Measurements from ENCODE around the gene GTF3C6. TPM values are rescaled to one million over a fixed set of nuclear protein-coding genes. Genes with fewer than 3 reads are reported as not detected.
"Not testable (repeated sequence)": the region's sequence is repeated elsewhere in the genome, so short reads cannot be mapped to it uniquely, and the experiment has no call there.

GTF3C6 gene
- total RNA-seq, 4 donors from 2014 or later, result 15.7 to 31.4 (median 25.8) TPM

DNA sequence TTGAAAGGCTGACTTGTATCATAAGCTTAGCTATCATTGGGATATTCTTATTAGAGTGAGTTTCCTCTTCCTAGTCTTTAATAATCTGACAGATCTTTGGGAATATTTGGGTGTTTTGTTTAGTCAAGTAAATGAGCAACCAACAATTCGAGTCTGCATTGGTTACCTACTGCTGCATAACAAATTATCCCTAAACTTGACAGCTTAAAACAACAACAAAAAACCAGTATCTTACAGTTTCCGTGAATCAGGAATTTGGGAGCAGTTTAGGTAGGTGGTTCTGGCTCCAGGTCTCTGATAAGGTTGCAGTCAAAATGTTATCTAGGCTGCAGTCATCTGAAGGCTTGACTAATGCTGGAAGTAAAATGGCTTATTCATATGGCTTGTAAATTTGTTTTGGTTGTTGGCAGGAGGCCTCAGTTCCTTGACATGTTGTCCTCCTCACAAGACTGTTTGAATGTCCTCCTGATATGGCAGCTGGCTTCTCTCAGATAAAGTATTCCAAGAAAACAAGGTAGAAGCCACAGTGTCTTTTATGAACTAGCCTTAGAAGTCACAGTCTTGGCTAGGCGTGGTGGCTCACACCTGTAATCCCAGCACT is 7.2 kb downstream of the GTF3C6 start:
- no peak overlapping the region for H3K27ac ChIP-seq
- H3K4me3 ChIP-seq, result no peak overlapping the region
- TF ChIP-seq, protein P1, sequence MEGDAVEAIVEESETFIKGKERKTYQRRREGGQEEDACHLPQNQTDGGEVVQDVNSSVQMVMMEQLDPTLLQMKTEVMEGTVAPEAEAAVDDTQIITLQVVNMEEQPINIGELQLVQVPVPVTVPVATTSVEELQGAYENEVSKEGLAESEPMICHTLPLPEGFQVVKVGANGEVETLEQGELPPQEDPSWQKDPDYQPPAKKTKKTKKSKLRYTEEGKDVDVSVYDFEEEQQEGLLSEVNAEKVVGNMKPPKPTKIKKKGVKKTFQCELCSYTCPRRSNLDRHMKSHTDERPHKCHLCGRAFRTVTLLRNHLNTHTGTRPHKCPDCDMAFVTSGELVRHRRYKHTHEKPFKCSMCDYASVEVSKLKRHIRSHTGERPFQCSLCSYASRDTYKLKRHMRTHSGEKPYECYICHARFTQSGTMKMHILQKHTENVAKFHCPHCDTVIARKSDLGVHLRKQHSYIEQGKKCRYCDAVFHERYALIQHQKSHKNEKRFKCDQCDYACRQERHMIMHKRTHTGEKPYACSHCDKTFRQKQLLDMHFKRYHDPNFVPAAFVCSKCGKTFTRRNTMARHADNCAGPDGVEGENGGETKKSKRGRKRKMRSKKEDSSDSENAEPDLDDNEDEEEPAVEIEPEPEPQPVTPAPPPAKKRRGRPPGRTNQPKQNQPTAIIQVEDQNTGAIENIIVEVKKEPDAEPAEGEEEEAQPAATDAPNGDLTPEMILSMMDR (IDR thresholded peaks at IDR 0.05), result no peak
- TF ChIP-seq POLR2A (IDR thresholded peaks at IDR 0.05), result no peak
- H3K4me1 ChIP-seq, result no peaks in the 10 kb centered on the region
- H3K27me3 ChIP-seq, result no peaks in the 10 kb centered on the region
- peaks cover 0 to 65% (median 0%) of the 10 kb centered on the region in 3 donors for H3K36me3 ChIP-seq
- H3K9me3 ChIP-seq, result no peaks in the 10 kb centered on the region
- DNase-seq, result no peak

DNA sequence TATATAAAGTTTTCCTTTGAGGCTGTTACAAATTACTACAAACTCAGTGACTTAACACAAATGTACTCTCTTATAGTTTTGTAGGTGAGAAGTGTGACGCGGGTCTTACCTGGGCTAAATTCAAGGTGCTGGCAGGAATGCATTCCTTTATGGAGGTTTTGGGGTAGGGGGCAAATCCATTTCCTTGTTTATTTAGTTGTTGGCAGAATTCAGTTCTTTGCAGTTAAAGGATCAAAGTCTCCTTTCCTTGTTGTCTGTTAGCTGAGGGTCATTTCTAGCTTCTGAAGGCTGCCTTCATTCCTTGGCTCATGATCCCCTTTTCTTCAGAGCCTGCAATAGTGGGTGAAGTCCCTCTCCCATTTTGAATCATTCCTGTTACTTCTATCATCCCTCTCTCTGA is 10.2 kb downstream of the GTF3C6 start:
- peaks cover 0 to 35% (median 0%) of the 10 kb centered on the region in 3 donors for H3K36me3 ChIP-seq

DNA sequence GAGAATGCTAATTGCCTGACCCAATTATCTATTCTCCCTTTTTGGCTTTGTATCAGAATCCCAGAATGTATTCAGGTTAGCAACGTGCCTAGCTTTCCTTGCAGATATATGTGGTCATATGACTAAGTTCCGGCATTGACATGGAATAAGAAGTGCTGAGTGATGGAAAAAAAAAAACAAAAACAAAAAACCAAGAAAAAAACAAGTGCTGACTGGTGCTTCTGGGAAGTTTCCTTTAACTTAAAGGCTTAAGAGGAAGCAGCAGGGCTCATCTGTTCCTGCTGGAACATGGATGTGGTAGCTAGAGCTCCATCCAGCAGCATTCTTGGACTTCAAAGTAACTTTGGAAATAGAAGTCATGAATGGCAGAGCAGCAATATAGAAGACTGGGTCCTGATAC is 13.0 kb downstream of the GTF3C6 start:
- peaks cover 0 to 16% (median 0%) of the 10 kb centered on the region in 3 donors for H3K36me3 ChIP-seq
- H3K27ac ChIP-seq, result no peak overlapping the region
- no peaks in the 10 kb centered on the region for H3K4me1 ChIP-seq
- no peak for TF ChIP-seq POLR2A (IDR thresholded peaks at IDR 0.05)
- TF ChIP-seq, protein P1 (IDR thresholded peaks at IDR 0.05), result no peak
- H3K4me3 ChIP-seq, result no peak overlapping the region
- no peak for DNase-seq
- H3K27me3 ChIP-seq, result no peaks in the 10 kb centered on the region
- no peaks in the 10 kb centered on the region for H3K9me3 ChIP-seq

More for the DNA sequence above, 10.2 kb downstream of the GTF3C6 start:
- not testable (repeated sequence) for H3K4me3 ChIP-seq, DNase-seq, H3K9me3 ChIP-seq, H3K27ac ChIP-seq, H3K4me1 ChIP-seq, H3K27me3 ChIP-seq

DNA sequence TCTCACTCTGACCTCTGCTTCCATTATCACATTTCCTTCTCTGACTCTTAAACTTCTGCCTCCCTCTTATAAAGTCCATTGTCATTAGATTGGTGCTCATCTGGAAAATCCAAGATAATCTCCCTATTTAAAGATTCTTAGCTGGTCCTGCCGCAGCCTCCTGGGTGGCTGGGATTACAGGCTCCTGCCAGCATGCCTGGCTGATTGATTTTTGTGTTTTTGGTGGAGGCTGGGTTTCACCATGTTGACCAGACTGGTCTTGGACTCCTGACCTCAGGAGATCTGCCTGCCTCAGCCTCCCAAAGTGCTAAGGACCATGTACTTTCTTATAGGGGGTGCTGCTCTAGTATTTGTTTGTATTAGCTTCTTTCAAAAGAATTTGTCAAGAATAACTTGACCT is 18.1 kb downstream of the GTF3C6 start:
- TF ChIP-seq POLR2A (IDR thresholded peaks at IDR 0.05), result no peak
- TF ChIP-seq, protein P1 (IDR thresholded peaks at IDR 0.05), result no peak
- H3K9me3 ChIP-seq, result no peaks in the 10 kb centered on the region
- H3K4me3 ChIP-seq, result no peak overlapping the region
- H3K4me1 ChIP-seq, result no peaks in the 10 kb centered on the region
- DNase-seq, result no peak
- H3K27me3 ChIP-seq, result no peaks in the 10 kb centered on the region
- H3K27ac ChIP-seq, result no peak overlapping the region
- H3K36me3 ChIP-seq, result no peaks in the 10 kb centered on the region

DNA sequence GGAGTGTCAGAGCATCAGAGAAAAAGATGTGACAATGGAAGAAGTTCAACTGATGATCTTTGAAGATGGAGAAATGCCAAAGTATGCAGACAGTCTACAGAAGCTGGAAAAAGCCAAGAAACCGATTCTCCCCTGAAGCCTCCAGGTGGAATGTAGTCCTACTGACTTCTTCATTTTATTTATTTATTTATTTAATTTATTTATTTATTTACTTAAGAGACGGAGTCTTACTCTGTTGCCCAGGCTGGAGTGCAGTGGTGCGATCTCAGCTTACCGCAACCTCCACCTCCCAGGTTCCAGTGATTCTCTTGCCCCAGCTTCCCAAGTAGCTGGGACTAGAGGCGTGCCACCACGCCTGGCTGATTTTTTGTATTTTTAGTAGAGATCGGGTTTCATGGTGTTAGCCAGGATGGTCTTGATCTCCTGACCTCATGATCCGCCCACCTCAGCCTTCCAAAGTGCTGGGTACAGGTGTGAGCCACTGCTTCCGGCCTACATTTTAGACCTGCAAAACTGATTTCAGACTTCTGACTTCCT is 21.1 kb downstream of the GTF3C6 start:
- Histone ChIP-seq H3K36me3 (no peaks in the 10 kb centered on the region), H3K4me3 (no peak overlapping the region), H3K4me1 (peaks cover 0 to 5% (median 0%) of the 10 kb centered on the region in 4 donors), H3K27ac (no peak overlapping the region), H3K9me3 (no peaks in the 10 kb centered on the region), H3K27me3 (no peaks in the 10 kb centered on the region)
- DNase-seq, result no peak
- TF ChIP-seq POLR2A (IDR thresholded peaks at IDR 0.05), result no peak
- TF ChIP-seq, protein P1 (IDR thresholded peaks at IDR 0.05), result no peak

DNA sequence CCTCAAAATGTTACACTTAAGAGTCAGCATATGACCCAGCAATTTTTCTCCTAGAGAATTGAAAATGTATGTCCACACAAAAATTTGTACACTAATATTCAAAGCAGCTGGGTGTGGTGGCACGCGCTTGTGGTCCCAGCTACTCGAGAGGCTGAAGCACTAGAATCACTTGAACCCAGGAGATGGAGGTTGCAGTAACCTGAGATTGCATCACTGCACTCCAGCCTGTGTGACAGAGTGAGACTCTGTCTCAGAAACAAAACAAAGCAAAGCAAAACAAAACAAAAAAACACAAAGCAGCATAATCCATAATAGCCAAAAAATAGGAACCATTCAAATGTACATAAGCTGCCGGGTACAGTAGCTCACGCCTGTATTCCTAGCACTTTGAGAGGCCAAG is 21.7 kb downstream of the GTF3C6 start:
- H3K36me3 ChIP-seq, result no peaks in the 10 kb centered on the region
- no peak for TF ChIP-seq POLR2A (IDR thresholded peaks at IDR 0.05)
- no peak for DNase-seq
- no peak overlapping the region for H3K27ac ChIP-seq
- H3K4me3 ChIP-seq, result no peak overlapping the region
- no peaks in the 10 kb centered on the region for H3K27me3 ChIP-seq
- no peaks in the 10 kb centered on the region for H3K9me3 ChIP-seq
- H3K4me1 ChIP-seq, result peaks cover 0 to 5% (median 0%) of the 10 kb centered on the region in 4 donors
